K562 (cell line): Measurements from ENCODE around the gene ACTN3. TPM values are rescaled to one million over a fixed set of nuclear protein-coding genes. Genes with fewer than 3 reads are reported as not detected.

ENCODE experiments used
- ATAC-seq: fragments of 200-7000 bp; cut with Tn5 transposase; 3 replicates; pipeline ENCODE4 v1.9.1; 2020; ENCODE audit warnings: moderate library complexity
- BruUV-seq: library from RNA; stranded (reverse); fragments of 400-500 nt; replicated peaks from 2 replicates; lab custom pipeline; 2021; lab: Mats Ljungman, UMichigan
- CTCF ChIA-PET: fragments of 300-600 bp; formaldehyde crosslinking; extraction: SDS; loops from one replicate; lab custom pipeline; 2021; ENCODE audit warnings: low intra/inter-chr PET ratio; lab: Yijun Ruan, JAX
- POLR2A ChIA-PET: fragments of 300-600, 350-650 bp; sonication (Branson Sonifier 250); formaldehyde crosslinking; extraction: SDS; loops from one replicate; lab custom pipeline; 2021; ENCODE audit warnings: antibody characterized with exemption, inconsistent platforms; lab: Yijun Ruan, JAX
- DNase-seq, 4 experiments: peaks; one replicate each; pipeline versions ENCODE4 v3.0.0 to v3.0.0-alpha.2; 2011 to 2018; ENCODE audit warnings: low spot score in 3 of 4, mixed read lengths in 3 of 4; ENCODE audit errors: extremely low read depth in 1 of 4
- FAIRE-seq: peaks from 2 replicates; lab custom pipeline; 2011; peaks lifted over from hg19 to GRCh38; lab: Jason Lieb, UNC
- H2AFZ ChIP-seq: 2 replicates; pipeline ENCODE4 v1.6.0; 2011; ENCODE audit warnings: low read depth, low read length, control low read depth, inconsistent platforms
- H3K27ac ChIP-seq: fragments of 200-600 bp; 3 replicates; pipeline ENCODE4 v1.8.0; 2011; ENCODE audit warnings: low read depth, mild to moderate bottlenecking, control low read depth, inconsistent platforms, low read length, moderate library complexity, mixed read lengths; ENCODE audit errors: extremely low read depth
- H3K27me3 ChIP-seq, 2 experiments: fragments of 300-600 bp in 1 of 2; 2 replicates in 1 of 2; 3 replicates in 1 of 2; pipeline versions ENCODE4 v1.6.0 to v1.8.0; 2011; ENCODE audit warnings: inconsistent platforms in 2 of 2, low read length in 2 of 2, mild to moderate bottlenecking in 1 of 2, mixed read lengths in 1 of 2, moderate library complexity in 1 of 2; ENCODE audit not compliant: control insufficient read depth in 2 of 2, insufficient read depth in 2 of 2
- H3K36me3 ChIP-seq: fragments of 300-600 bp; 3 replicates; pipeline ENCODE4 v1.8.0; 2011; ENCODE audit warnings: mild to moderate bottlenecking, low read length, inconsistent platforms; ENCODE audit not compliant: control insufficient read depth, insufficient read depth
- H3K4me1 ChIP-seq, 2 experiments: fragments of 200-600 bp in 1 of 2; replicated peaks in 1 of 2; 2 replicates in 1 of 2; 3 replicates in 1 of 2; pipeline versions ENCODE4 v1.5.1 to v1.8.0; 2011; ENCODE audit warnings: inconsistent platforms in 2 of 2, low read length in 2 of 2, mild to moderate bottlenecking in 1 of 2, mixed read lengths in 1 of 2, moderate library complexity in 1 of 2; ENCODE audit not compliant: control insufficient read depth in 2 of 2, insufficient read depth in 2 of 2
- H3K4me2 ChIP-seq: 2 replicates; pipeline ENCODE4 v1.6.1; 2011; ENCODE audit warnings: low read length, control low read depth, inconsistent platforms, mixed read lengths; ENCODE audit not compliant: insufficient read depth
- H3K4me3 ChIP-seq: fragments of 200-600 bp; sonication (generic), shearing (Covaris generic); 2 replicates; pipeline ENCODE4 v1.5.1; 2016; ENCODE audit warnings: control low read depth, inconsistent platforms
- H3K79me2 ChIP-seq: fragments of 200-600 bp; 3 replicates; pipeline ENCODE4 v1.8.0; 2011; ENCODE audit warnings: low read length, inconsistent platforms; ENCODE audit not compliant: control insufficient read depth, insufficient read depth
- H3K9ac ChIP-seq, 2 experiments: 2 replicates each; pipeline versions ENCODE4 v1.6.0 to v1.6.1; 2011; ENCODE audit warnings: low read depth in 2 of 2, low read length in 2 of 2, control low read depth in 1 of 2, inconsistent platforms in 1 of 2, mild to moderate bottlenecking in 1 of 2, mixed read lengths in 1 of 2; ENCODE audit not compliant: insufficient read depth in 1 of 2
- H3K9me1 ChIP-seq: one replicate; pipeline ENCODE4 v1.6.0; 2011; ENCODE audit warnings: inconsistent platforms, mild to moderate bottlenecking, low read length, moderate library complexity; ENCODE audit not compliant: control insufficient read depth, insufficient read depth
- H3K9me3 ChIP-seq: replicated peaks from 2 replicates; pipeline ENCODE4 v1.5.1; 2011; ENCODE audit warnings: low read depth, low read length, inconsistent platforms; ENCODE audit not compliant: control insufficient read depth, insufficient read depth
- H4K20me1 ChIP-seq: replicated peaks from 2 replicates; pipeline ENCODE4 v1.6.1; 2011; ENCODE audit warnings: low read length, inconsistent platforms, mixed read lengths; ENCODE audit not compliant: control insufficient read depth, insufficient read depth
- CREBBP ChIP-seq: IDR thresholded peaks from one replicate; pipeline ENCODE4 v1.6.1; 2012; ENCODE audit warnings: low read depth, mild to moderate bottlenecking, control low read depth, inconsistent platforms, low read length
- HNRNPUL1 ChIP-seq: fragments of 200-400 bp; formaldehyde crosslinking; IDR thresholded peaks from 2 replicates; pipeline ENCODE4 v1.6.1; 2017; ENCODE audit warnings: low read length
- KDM4B ChIP-seq, 2 experiments: fragments of 450-650 bp in 1 of 2; sonication (generic) in 1 of 2; IDR thresholded peaks; 2 replicates each; pipeline ENCODE4 v1.6.1; 2016 to 2017; ENCODE audit warnings: borderline replicate concordance in 2 of 2, antibody characterized with exemption in 1 of 2, low read depth in 1 of 2, mild to moderate bottlenecking in 1 of 2
- RBM34 ChIP-seq: fragments of 200-400 bp; formaldehyde crosslinking; IDR thresholded peaks from 2 replicates; pipeline ENCODE4 v1.6.1; 2018; ENCODE audit warnings: low read length, borderline replicate concordance; ENCODE audit not compliant: insufficient read depth
- SAP30 ChIP-seq: fragments of 200-600 bp; sonication (generic); IDR thresholded peaks from 2 replicates; pipeline ENCODE4 v1.6.1; 2012; ENCODE audit warnings: borderline replicate concordance, low read depth, mild to moderate bottlenecking, moderate library complexity, low read length, control low read depth, inconsistent platforms; ENCODE audit not compliant: insufficient read depth, poor library complexity, severe bottlenecking
- SMAD1 ChIP-seq: fragments of 150-350 bp; IDR thresholded peaks from 2 replicates; pipeline ENCODE4 v1.6.1; 2014; ENCODE audit warnings: low read length, low read depth; ENCODE audit not compliant: partially characterized antibody
- SRSF9 ChIP-seq: fragments of 200-400 bp; formaldehyde crosslinking; IDR thresholded peaks from 2 replicates; pipeline ENCODE4 v1.6.1; 2017; ENCODE audit warnings: low read depth, low read length, borderline replicate concordance
- TFE3 ChIP-seq: fragments of 450-650 bp; formaldehyde crosslinking; IDR thresholded peaks from 2 replicates; pipeline ENCODE4 v1.4.0; 2020; ENCODE audit warnings: mild to moderate bottlenecking, mixed read lengths
- ZFP91 ChIP-seq: sonication (generic); formaldehyde crosslinking; IDR thresholded peaks from 2 replicates; pipeline ENCODE4 v1.8.0; 2022; ENCODE audit warnings: mild to moderate bottlenecking, missing genetic modification reagents
- ZMIZ1 ChIP-seq, 2 experiments: fragments of 150-350 bp in 1 of 2; IDR thresholded peaks; 2 replicates each; pipeline ENCODE4 v1.6.1; 2012 to 2016; ENCODE audit warnings: low read depth in 2 of 2, low read length in 2 of 2, mild to moderate bottlenecking in 1 of 2, moderate library complexity in 1 of 2
- ZNF354B ChIP-seq: fragments of 250-450 bp; sonication (Bioruptor Pico); IDR thresholded peaks from 2 replicates; pipeline ENCODE4 v1.4.0; 2020
- ZNF395 ChIP-seq: fragments of 200-800 bp; sonication (Bioruptor generic); IDR thresholded peaks from 2 replicates; pipeline ENCODE4 v1.6.1; 2017; ENCODE audit warnings: missing genetic modification characterization, missing compliant biosample characterization
- ZNF707 ChIP-seq: fragments of 250-450 bp; sonication (Bioruptor Pico); conservative IDR thresholded peaks from 2 replicates; pipeline ENCODE4 v1.8.0; 2022; ENCODE audit warnings: inconsistent platforms, mild to moderate bottlenecking, moderate library complexity
- WGBS: fragments of 100-300 bp; shearing (Covaris generic); methylation state at CpG from one replicate; pipeline ENCODE4 v1.1.6; 2016; ENCODE audit warnings: low coverage, mixed read lengths; ENCODE audit not compliant: insufficient coverage; ENCODE audit errors: missing lambda C conversion rate; 5-methylcytosine and 5-hydroxymethylcytosine counted together
- in situ Hi-C: fragments of 300-500 bp; cut with MboI; formaldehyde crosslinking; loops from 4 replicates; pipeline ENCODE4 v1.15.0; 2018; ENCODE audit warnings: inconsistent platforms, mixed read lengths
- intact Hi-C: fragments of 100-400 bp; cut with micrococcal nuclease; formaldehyde crosslinking; loops from 2 replicates; pipeline ENCODE4 v1.14.2; 2022
- polyA plus RNA-seq, 8 experiments: library from polyadenylated mRNA; depleted of rRNA in 4 of 8; stranded (reverse) in 5 of 8; unstranded in 3 of 8; fragments of >200 nt; fragmentation: Nextera tagmentation in 2 of 8; fragmentation: Illumina TruSeq in 1 of 8; extraction: Ambion mirVana in 2 of 8; extraction: Trizol in 1 of 8; gene quantifications; 2 replicates each; pipeline versions ENCODE4 v1.2.1 to v1.2.3, GENCODE V29; 2011 to 2014; ENCODE audit warnings: inconsistent platforms in 1 of 8, missing spikeins in 1 of 8
- total RNA-seq, 7 experiments: library from RNA; depleted of rRNA in 6 of 7; stranded (reverse); fragments of >200 nt in 6 of 7; fragmentation: Illumina TruSeq in 2 of 7; extraction: Trizol in 2 of 7; gene quantifications; 2 replicates each; pipeline versions ENCODE4 v1.2.1 to v1.2.3, GENCODE V29; 2011 to 2021; ENCODE audit warnings: low replicate concordance in 1 of 7

Gene ACTN3
- total and polyA plus RNA-seq, 9 of the 15 experiments (the other 6 are each of a cell fraction or from before 2014, with no cell fraction given): not detected

- H3K9ac ChIP-seq: peak overlapping the region; percentile 66 to 88
- TSS peak; percentile 83 for BruUV-seq
- peak overlapping the region; percentile 99 for H2AFZ ChIP-seq
- H3K4me1 ChIP-seq: peaks cover 3 to 9% of the 10 kb centered on the region in 2 experiments; a peak in 4 of 5 replicates
- H3K9me1 ChIP-seq: peaks cover 3% of the 10 kb centered on the region
- in situ Hi-C loops (no loop called here), intact Hi-C loops (no loop called here)
- H3K4me2 ChIP-seq: peak overlapping the region; percentile 93
- H3K36me3 ChIP-seq: peaks cover 3% of the 10 kb centered on the region; the same call in 1 of the 3 replicates
- H3K4me3 ChIP-seq: peak overlapping the region; percentile 70
- ATAC-seq: no peak; the same call in 2 of the 3 replicates
- H3K9me3 ChIP-seq: no peaks in the 10 kb centered on the region
- no peak for FAIRE-seq
- POLR2A ChIA-PET: interaction anchor here (0.6 to 2.2 kb wide), 4 partner anchors 30 to 371 kb away, joined by 3 to 10 read pairs (median 4); partner anchors contain the start of gene DPP3
- H3K27me3 ChIP-seq: no peaks in the 10 kb centered on the region
- H3K79me2 ChIP-seq: peaks cover 9% of the 10 kb centered on the region
- H4K20me1 ChIP-seq: no peaks in the 10 kb centered on the region
- CTCF ChIA-PET: interaction anchor here (0.8 kb wide), 1 partner anchor 103 kb away, joined by 3 read pairs; no protein-coding TSS in a partner anchor
- TF ChIP-seq HNRNPUL1 (no peak), ZNF707 (CRISPR knock-in tag) (no peak), SRSF9 (no peak), ZMIZ1 (IDR thresholded peaks at IDR 0.05; ENCODE audit: low read depth in 2 of 2, low read length in 2 of 2) (no peak), CREBBP (no peak), SMAD1 (no peak), ZNF395 (CRISPR knock-in tag) (no peak), RBM34 (no peak), ZNF354B (CRISPR knock-in tag) (no peak), KDM4B (IDR thresholded peaks at IDR 0.05; ENCODE audit: borderline replicate concordance in 2 of 2, low read depth in 1 of 2) (no peak), TFE3 (no peak), SAP30 (no peak), ZFP91 (CRISPR knock-in tag) (no peak)
- TF ChIP-seq, all 486 proteins: peak for 0
- no peak for DNase-seq
- 14% methylated on average over 5 of the region's 5 CpGs for WGBS
- H3K27ac ChIP-seq: peak overlapping the region; percentile 18; the same call in 2 of the 3 replicates
These were observed 35.7 kb upstream of the ACTN3 start for GRCh38 chr11:66510990-66511339.
